ENCODE data around the gene AIG1. TPM values are rescaled to one million over a fixed set of nuclear protein-coding genes. Genes with fewer than 3 reads are reported as not detected.

The AIG1 gene
- total and polyA plus RNA-seq, 12 donors: 21.0 to 55.7 (median 47.2) TPM

- no peaks in the 10 kb centered on the region for H3K4me1 ChIP-seq (replicated peaks in 1 of 2)
- H3K9me3 ChIP-seq (replicated peaks in 1 of 3): no peaks in the 10 kb centered on the region
- no peak for DNase-seq
- H3K27me3 ChIP-seq: no peaks in the 10 kb centered on the region
- H3K4me3 ChIP-seq: no peak overlapping the region
- TF ChIP-seq POLR2A (IDR thresholded peaks at IDR 0.05) (no peak), CTCF (IDR thresholded peaks at IDR 0.05) (no peak)
- 78 to 89% (median 85%) methylated on average over 2 of the region's 2 CpGs for WGBS, 4 donors
- H3K27ac ChIP-seq: no peak overlapping the region
- intact Hi-C loops (cut with DNase I): no loop called here
- no peaks in the 10 kb centered on the region for H3K36me3 ChIP-seq (replicated peaks in 1 of 2)
Observed at GRCh38 chr6:143363299-143363698, 302.6 kb downstream of the AIG1 start.

GRCh38 chr6:143368426-143368825 lies 307.7 kb downstream of the AIG1 start:
- Histone ChIP-seq H3K36me3 (replicated peaks in 1 of 2) (no peaks in the 10 kb centered on the region), H3K27me3 (no peaks in the 10 kb centered on the region), H3K27ac (no peak overlapping the region), H3K4me3 (no peak overlapping the region), H3K4me1 (replicated peaks in 1 of 2) (no peaks in the 10 kb centered on the region), H3K9me3 (replicated peaks in 1 of 3) (no peaks in the 10 kb centered on the region)
- TF ChIP-seq POLR2A (IDR thresholded peaks at IDR 0.05): no peak
- TF ChIP-seq CTCF (IDR thresholded peaks at IDR 0.05): no peak
- intact Hi-C loops (cut with DNase I): no loop called here
- DNase-seq: no peak
- WGBS, 4 donors: 84 to 93% (median 91%) methylated on average over 2 of the region's 2 CpGs

- 51 to 73% (median 59%) methylated on average over 3 of the region's 3 CpGs for WGBS, 4 donors
- no peak overlapping the region for H3K4me3 ChIP-seq
Observed at GRCh38 chr6:143369971-143370370, 309.3 kb downstream of the AIG1 start.

GRCh38 chr6:143370812-143371370 lies 310.2 kb downstream of the AIG1 start:
- intact Hi-C loops (cut with DNase I): no loop called here
- H3K27me3 ChIP-seq: no peaks in the 10 kb centered on the region
- no peaks in the 10 kb centered on the region for H3K9me3 ChIP-seq (replicated peaks in 1 of 3)
- H3K36me3 ChIP-seq (replicated peaks in 1 of 2): no peaks in the 10 kb centered on the region
- 64 to 70% (median 66%) methylated on average over 5 of the region's 5 CpGs for WGBS, 4 donors
- no peaks in the 10 kb centered on the region for H3K4me1 ChIP-seq (replicated peaks in 1 of 2)
- no peak for TF ChIP-seq CTCF (IDR thresholded peaks at IDR 0.05)
- TF ChIP-seq POLR2A (IDR thresholded peaks at IDR 0.05): no peak
- H3K27ac ChIP-seq: no peak overlapping the region
- H3K4me3 ChIP-seq: no peak overlapping the region
- no peak for DNase-seq

More at GRCh38 chr6:143369971-143370370, 309.3 kb downstream of the AIG1 start:
- intact Hi-C loops (cut with DNase I): no loop called here
- DNase-seq: no peak
- H3K36me3 ChIP-seq (replicated peaks in 1 of 2): no peaks in the 10 kb centered on the region
- TF ChIP-seq CTCF (IDR thresholded peaks at IDR 0.05): no peak
- TF ChIP-seq POLR2A (IDR thresholded peaks at IDR 0.05): no peak
- H3K27ac ChIP-seq: no peak overlapping the region
- no peaks in the 10 kb centered on the region for H3K4me1 ChIP-seq (replicated peaks in 1 of 2)
- H3K9me3 ChIP-seq (replicated peaks in 1 of 3): no peaks in the 10 kb centered on the region
- H3K27me3 ChIP-seq: no peaks in the 10 kb centered on the region

Measured in adrenal gland (tissue), 12 donors.